Left ventricle myocardium superior (tissue), 1 donor: ENCODE measurements around the gene IL20. TPM values are rescaled to one million over a fixed set of nuclear protein-coding genes. Genes with fewer than 3 reads are reported as not detected.
"Not testable (repeated sequence)": the region's sequence is repeated elsewhere in the genome, so short reads cannot be mapped to it uniquely, and the experiment has no call there.

Experiments
- ATAC-seq: fragments of 200-7000 bp; cut with Tn5 transposase; one replicate; pipeline ENCODE4 v1.9.1; 2020; ENCODE audit warnings: mild to moderate bottlenecking, moderate library complexity
- DNase-seq: peaks from one replicate; pipeline ENCODE4 v3.0.0-alpha.2; 2020
- intact Hi-C: fragments of 100-400 bp; cut with micrococcal nuclease; formaldehyde crosslinking; loops from one replicate; pipeline ENCODE4 v1.11.0; 2022
- total RNA-seq: library from RNA; stranded (reverse); fragmentation: NEBNext Ultra II Directional; extraction: Animal tissue kit (Norgen Biotek cat#: 25700); gene quantifications from one replicate; pipeline ENCODE4 v1.2.1, GENCODE V29; 2021
- donor health status: DM: no; HTN: yes; CAD: no; lungs with severe emphysema.

Gene IL20
- total RNA-seq, 1 donor from 2014 or later, result not detected

DNA sequence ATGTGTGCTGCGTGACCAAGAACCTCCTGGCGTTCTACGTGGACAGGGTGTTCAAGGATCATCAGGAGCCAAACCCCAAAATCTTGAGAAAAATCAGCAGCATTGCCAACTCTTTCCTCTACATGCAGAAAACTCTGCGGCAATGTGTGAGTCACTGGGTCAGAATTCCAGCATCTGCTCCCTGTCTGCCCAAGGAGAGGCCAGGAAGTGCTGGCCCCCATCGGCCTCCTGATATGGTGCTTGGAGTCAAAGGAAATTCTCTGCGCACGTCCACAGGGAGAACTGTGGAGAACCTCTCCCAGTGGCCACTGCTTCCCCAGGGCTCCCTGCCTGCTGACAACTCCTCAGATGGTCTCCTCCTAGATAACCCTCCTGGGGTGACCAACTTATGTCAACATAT, 25.6 kb upstream of the IL20 start:
- ATAC-seq, result no peak

DNA sequence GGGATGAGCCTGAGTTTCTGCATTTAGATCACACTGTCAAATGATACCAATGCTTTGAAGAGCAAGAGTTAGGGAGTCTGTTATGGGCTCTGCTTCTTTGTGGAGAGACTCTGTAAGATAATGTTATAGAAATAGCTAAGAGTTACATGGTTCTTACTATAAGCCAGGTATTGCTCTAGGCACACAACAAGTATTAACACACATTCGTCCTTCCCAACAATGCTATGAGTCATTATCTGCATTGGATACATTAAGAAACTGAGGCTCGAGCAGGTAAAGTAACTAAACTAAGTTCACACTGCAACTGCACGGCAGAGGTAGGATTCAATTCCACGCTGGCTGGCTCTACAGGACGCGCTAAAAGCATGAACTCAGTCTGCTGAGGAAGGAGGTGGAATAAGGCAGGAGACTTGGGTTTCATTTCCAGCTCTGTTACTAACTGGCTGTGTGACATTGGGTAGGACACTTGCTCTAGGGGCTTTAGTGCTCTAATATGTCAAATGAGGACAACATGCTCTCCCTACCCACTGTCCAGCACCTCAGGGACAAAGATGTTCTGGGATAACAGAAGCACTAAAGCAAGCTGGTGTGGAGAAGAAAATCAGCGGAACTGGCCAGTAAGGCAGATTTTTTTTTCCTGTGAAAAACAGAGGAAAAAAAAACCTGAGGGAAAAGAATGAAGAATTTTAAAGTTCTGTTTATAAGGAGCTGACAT, 23.7 kb upstream of the IL20 start:
- DNase-seq (no peak), ATAC-seq (no peak)
- intact Hi-C loops, result no loop called here

More for the DNA sequence above, 25.6 kb upstream of the IL20 start:
- intact Hi-C loops, result no loop called here
- DNase-seq, result no peak

DNA sequence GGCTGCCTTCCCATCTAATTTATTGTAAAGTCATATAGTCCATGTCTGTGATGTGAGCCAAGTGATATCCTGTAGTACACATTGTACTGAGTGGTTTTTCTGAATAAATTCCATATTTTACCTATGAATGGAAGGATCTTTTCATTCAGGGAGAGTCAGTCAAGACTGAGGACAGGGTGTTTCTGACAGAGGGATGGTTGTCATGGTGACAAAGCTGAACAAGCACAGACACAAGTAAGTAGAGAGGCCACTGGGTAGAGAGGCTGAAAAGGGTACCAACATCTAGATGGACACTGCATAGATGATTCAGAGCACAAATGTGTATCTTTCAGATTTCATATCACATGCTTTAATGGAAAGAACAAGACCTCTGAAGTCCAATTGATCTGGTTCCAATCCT, 22.6 kb upstream of the IL20 start:
- DNase-seq (no peak), ATAC-seq (no peak)
- intact Hi-C loops, result no loop called here

DNA sequence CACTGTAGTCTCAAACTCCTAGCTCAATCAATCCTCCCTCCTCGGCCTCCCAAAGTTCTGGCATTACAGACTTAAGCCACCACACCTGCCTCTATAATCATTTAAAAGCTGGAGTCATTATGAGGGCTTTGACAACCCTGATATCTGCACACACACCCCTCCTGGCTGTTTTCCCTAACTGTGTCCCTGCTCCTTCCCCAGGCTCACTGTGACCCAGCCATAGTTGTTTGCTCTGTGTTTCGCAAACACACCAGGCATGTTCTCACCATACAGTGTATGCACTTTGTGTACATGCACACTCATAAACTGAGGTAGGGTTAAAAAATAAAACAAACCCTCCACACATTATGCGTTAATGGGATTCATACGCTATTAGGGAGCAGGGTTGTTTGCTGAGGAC, 21.8 kb upstream of the IL20 start:
- DNase-seq, result no peak
- intact Hi-C loops, result no loop called here
- ATAC-seq, result no peak

DNA sequence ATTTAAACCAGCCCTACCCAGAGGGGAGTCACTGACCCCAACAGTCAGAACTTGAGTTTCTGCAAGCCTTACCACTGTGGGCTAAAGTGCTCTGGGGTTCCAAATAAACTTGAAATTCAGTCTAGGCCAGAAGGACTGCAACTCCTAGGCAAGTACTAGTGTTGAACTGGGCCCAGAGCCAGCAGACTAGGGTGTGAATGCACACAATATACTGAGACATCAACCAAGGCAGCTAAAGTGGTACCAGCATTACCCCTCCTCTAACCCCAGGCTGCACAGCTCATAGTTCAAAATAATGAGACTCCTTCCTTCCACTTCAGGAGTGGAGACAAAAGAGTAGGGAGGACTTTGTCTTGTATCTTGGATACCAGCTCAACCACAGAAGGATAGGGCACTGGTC, 18.9 kb upstream of the IL20 start:
- ATAC-seq (no peak), DNase-seq (no peak)
- intact Hi-C loops, result no loop called here

DNA sequence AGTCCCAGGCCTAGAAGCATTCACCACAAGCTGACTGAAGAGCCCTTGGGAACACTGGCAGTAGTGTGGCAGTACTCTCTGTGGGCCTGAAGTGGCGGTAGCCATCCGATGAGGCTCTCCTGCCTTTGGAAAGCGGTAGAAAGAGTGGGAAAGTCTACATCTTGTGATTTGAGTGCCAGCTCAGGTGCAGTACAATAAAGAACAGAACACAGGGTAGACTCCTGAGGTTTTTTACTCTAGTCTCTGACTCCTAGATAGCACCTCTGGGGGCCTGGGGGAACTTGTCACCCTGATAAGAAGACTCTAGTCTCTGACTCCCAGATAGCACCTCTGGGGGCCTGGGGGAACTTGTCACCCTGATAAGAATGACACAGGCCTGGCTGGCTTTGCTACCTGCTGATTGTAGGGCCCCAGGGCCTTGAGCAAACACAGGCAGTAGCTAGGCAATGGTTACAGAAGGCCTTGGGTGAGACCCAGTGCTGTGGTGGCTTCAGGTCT, 18.0 kb upstream of the IL20 start:
- ATAC-seq (no peak), DNase-seq (no peak)
- intact Hi-C loops, result no loop called here

DNA sequence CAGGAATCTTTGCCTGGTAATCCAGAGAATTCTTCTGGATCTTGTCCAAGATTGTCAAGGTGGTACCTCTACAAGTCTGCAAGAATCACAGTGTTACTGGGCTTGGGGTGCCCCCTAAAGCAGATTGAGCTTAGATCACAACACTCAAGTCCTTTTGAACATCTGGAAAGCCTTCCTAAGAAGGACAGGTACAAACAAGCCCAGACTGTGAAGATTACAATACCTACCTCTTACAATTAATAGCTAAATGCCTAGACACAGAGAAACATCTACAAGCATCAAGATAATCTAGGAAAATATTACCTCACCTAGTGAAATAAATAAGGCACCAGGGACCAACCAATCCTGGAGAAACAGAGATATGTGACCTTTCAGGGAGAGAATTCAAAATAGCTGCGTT, 17.5 kb upstream of the IL20 start:
- intact Hi-C loops, result no loop called here
- ATAC-seq, result no peak

DNA sequence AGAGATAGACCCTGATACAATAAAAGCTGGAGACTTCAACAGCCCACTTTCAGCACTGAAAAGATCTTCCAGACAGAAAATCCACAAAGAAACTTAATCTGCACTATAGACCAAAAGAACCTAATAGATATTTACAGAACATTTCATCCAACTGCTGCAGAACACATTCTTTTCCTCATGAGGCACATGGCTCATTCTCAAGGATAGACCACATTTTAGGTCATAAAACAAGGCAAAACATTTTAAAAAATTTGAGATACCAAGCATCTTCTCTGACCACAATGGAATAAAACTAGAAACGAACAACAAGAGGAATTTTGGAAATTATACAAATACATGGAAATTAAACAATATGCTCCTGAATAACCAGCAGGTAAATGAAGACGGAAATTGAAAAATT, 15.0 kb upstream of the IL20 start:
- intact Hi-C loops, result no loop called here
- no peak for DNase-seq
- ATAC-seq, result no peak

More for the DNA sequence above, 17.5 kb upstream of the IL20 start:
- DNase-seq, result no peak

DNA sequence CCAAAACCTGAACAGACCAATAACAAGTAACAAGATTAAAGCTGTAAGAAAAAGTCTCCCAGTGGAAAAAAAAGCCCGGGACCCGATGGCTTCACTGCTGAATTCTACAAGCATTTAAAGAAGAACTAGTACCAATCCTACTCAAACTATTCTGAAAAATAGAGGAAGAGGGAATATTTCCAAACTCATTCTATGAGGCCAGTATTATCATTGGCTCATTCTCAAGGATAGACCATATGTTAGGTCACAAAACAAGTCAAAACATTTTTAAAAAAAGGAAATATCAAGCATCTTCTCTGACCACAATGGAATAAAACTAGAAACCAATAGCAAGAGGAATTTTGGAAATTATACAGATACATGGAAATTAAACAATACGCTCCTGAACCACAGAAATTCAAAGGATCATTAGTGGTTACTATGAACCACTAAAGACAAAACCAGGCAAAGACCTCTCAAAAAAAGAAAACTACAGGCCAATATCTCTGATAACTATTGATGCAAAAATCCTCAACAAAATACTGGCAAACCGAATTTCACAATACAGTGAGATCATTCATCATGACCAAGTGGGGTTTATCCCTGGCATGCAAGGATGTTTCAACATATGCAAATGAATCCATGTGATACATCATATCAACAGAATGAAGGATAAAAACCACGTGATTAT, 13.9 kb upstream of the IL20 start:
- intact Hi-C loops, result no loop called here
- DNase-seq (no peak), ATAC-seq (no peak)

DNA sequence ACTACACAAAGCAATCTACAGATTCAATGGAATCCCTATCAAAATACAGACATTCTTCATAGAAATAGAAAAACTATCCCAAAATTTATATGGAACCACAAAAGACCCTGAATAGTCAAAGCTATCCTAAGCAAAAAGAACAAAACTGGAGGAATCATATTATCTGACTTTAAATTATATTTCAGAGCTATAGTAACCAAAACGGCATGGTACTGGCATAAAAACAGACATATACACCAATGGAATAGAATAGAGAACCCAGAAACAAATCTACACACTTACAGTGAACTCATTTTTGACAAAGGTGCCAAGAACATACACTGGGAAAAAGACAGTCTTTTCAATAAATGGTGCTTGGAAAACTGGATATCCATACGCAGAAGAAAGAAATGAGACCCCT, 12.8 kb upstream of the IL20 start:
- ATAC-seq, DNase-seq, intact Hi-C loops: not testable (repeated sequence)

DNA sequence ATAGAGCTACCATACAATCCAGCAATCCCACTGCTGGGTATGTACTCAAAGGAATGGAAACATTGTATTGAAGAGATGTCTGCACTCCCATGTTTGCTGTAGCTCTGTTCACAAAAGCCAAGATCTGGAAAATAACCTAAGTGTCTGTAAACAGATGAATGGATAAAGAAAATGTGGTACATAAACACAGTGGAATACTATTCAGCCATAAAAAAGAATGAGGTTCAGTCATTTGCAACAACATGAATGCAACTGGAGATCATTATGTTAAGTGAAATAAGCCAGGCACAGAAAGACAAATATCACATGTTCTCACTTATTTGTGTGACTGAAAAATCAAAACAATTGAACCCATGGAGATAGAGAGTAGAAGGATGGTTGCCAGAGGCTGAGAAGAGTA, 11.7 kb upstream of the IL20 start:
- DNase-seq, ATAC-seq, intact Hi-C loops: not testable (repeated sequence)

DNA sequence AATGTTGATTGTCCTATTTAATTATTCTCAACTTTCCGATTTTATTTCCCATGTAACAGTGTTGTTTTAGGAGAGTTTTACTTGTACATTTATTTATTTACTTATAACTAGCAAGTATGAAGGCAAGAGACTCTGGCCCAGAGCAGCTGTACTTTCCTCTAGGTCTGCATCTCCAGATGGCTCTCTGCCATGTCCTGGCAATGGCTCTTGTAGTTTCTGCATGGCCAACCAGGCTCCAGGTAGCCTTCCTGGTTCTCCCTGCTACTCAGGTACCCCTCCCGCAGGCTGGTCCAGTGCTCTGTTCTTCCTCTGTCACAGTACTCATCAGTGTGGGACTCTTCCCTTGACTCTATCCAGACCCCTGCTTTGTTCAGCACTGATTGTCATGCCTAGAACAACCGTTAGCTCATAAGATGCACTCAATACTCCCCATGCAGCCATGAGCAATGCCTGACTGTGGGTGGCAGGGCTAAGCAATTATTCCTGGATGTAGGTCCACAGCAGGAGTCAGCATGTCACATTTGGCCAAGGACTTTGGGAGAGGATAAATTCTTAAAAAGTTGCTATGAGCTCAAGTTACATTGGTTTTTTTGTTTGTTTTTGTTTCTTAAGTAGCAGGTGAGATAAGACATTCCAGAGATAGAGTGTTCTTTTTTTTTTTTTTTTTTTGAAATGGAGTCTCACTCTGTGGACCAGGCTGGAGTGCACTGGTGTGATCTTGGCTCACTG, 10.9 kb upstream of the IL20 start:
- intact Hi-C loops, result no loop called here
- ATAC-seq, result no peak

DNA sequence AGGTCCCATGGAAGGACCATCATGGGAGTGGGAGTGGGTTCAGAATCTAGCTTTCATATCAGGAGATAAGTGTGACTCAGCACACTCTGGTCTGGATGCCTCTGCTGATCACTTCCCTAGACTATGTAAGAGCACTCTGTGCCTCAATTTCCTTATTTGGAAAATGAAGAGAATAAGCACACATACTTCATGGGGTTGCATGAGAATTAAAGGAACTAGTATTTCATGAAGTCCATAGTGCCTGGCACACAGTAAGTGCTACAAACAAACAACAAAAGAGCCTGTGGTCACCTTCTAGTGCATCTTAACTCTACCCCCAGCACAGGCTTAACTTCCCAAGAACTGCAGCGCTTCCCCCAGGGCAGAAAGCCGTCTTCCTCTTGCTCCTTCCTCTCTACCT, 9.6 kb upstream of the IL20 start:
- DNase-seq (no peak), ATAC-seq (no peak)
- intact Hi-C loops, result no loop called here

More for the DNA sequence above, 10.9 kb upstream of the IL20 start:
- no peak for DNase-seq

DNA sequence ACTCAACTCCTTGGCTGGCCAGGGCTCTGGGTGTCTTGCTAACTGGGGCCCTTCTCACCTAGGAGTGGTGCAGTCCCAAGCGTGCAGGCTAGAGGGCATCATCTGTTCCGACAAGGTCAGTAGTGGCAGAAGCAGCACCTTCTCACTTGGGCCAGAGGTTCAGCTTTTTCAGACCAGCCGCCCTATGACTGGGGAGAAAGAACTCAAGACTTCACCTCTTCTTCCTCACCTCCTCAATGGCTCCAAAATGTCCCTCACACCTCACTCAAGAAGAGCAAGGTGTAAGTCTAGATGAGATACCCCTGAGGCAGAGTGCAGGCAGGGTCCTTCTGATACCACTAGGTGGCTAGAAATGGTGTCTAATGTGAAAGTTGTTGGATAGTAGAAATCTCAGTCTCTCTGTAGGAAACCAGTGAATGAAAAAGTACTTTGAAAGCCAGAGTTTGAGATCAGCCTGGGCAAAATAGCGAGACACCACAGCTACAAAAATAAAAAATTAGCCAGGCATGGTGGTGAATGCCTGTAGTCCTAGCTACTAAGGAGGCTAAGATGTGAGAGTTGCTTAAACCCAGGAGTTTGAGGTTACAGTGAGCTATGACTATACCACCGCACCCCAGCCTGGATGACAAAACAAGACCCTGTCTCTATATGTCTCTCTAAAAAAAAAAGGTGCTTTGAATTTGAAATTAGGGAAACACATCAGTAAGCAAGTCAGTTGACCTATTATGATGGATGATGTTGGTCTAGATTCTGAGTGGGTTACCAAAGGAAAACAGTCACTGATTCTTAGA, 8.6 kb upstream of the IL20 start:
- intact Hi-C loops, result no loop called here
- ATAC-seq (no peak), DNase-seq (no peak)

DNA sequence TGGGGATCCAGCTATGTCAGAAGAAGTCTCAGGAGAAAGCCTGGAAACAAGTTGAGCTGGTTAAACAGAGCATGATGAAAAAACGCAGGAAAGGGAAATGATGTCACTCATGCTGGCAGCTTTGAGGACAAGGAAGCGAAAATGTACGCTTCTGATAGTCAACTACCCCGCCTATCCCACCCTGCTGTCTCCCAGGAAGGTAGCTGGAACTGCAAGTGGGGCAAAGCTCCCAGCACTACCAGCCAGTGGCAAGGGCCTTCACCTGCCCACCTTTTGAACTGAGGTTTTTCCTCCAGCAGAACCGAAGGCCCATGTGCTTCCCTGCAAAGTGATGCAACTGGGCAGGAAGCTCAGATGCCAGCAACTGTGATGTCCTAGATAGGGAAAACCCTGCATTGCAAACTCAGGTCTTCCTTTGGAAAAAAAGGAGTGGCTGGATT, 6.3 kb upstream of the IL20 start:
- DNase-seq, result no peak
- intact Hi-C loops, result no loop called here
- no peak for ATAC-seq

DNA sequence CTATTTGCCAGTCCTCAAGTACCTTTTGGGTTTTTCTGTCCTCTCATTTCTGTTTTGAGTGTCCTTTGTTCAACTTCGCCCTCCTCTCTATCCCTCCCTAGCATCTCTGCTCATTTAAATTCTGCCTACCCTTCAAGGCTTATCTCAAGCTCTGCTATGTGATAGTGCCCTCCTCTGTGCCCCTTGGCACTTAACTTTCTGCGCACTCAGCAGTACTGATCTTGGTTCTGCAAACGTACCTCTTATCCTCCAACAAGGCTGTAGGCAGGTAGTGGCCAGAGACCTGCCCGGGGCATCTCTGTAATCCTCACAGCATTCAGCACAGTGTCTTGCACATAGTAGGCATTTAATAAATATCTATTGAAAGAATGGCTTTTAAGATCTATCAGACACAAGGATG, 5.3 kb upstream of the IL20 start:
- ATAC-seq, result no peak
- DNase-seq, result no peak
- intact Hi-C loops, result no loop called here

DNA sequence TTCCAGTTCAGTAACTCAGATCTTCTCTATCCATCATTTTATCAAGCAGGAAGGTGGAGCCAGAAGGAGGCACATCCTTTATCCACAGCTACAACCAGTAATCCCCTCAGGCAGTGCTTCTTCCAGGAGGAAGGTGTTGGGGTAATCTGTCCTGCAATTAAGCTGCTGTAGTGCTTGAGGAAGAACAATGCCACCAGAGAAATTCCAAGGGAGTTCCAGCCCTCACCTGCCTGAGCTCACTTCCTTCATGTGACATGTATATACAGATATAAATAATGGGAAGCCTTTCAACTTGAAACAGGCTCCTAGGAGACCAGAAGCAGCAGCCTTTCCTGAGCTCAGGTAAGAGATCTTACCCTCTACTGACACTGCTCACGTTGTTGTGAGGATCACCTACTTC, 2.2 kb upstream of the IL20 start:
- intact Hi-C loops, result no loop called here
- no peak for DNase-seq
- no peak for ATAC-seq

DNA sequence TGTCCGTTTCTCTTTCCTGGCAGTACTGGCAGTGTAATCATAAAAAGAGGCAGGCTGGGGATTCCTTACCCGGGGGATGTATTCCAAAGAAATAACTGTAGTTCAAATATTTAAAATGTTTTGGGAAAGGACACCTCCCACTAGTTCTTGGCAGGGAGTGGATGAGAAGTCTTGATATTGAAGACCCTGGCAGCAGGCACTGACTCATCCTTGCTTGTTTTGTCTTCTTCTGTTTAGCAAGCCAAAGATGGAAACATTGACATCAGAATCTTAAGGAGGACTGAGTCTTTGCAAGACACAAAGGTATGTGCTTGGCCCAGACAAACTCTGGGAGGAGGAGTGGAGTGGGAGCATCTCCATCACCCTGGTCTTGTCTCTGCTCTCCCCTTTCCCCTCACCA, 639 bp downstream of the IL20 start:
- intact Hi-C loops, result no loop called here
- DNase-seq (no peak), ATAC-seq (no peak)

DNA sequence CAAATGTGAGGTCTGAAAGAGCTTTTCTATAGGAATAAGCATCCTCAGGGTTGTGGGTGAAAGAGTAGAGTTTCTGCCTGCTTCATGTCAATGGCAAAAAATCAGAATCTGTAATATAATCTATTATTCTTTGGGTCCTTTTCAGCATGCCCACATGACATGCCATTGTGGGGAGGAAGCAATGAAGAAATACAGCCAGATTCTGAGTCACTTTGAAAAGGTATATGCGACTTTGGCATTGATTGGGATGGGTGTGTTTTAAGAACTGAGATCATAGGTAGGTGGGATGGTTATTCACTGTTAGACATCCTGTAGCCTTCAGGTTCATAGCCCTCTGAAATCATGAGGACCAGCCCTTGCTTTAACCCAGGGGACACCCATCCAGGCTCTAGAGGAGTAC, 1.8 kb downstream of the IL20 start:
- no peak for DNase-seq
- intact Hi-C loops, result no loop called here

DNA sequence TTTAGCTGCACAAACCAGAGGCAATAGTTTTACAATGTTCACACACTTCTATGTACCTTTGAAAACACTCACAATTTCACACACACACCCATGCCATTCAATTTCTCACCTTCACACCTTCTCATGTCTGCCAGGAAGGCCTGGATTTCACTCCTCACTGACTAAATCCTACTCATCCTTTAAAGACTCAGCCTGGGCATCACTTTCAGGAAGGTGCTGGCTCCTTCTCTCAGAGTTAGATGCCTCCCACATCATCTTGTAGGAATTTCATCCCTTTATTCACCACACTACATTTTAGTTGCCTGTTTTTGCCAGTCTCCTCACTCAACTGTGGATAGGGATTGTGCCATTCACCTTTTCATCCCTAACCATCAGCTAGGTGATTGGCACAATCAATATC, 2.3 kb downstream of the IL20 start:
- intact Hi-C loops, result no loop called here

More for the DNA sequence above, 1.8 kb downstream of the IL20 start:
- no peak for ATAC-seq

More for the DNA sequence above, 2.3 kb downstream of the IL20 start:
- DNase-seq (no peak), ATAC-seq (no peak)
